ENCODE results near the gene NOP16.

The NOP16 gene, protein sequence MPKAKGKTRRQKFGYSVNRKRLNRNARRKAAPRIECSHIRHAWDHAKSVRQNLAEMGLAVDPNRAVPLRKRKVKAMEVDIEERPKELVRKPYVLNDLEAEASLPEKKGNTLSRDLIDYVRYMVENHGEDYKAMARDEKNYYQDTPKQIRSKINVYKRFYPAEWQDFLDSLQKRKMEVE

DNA sequence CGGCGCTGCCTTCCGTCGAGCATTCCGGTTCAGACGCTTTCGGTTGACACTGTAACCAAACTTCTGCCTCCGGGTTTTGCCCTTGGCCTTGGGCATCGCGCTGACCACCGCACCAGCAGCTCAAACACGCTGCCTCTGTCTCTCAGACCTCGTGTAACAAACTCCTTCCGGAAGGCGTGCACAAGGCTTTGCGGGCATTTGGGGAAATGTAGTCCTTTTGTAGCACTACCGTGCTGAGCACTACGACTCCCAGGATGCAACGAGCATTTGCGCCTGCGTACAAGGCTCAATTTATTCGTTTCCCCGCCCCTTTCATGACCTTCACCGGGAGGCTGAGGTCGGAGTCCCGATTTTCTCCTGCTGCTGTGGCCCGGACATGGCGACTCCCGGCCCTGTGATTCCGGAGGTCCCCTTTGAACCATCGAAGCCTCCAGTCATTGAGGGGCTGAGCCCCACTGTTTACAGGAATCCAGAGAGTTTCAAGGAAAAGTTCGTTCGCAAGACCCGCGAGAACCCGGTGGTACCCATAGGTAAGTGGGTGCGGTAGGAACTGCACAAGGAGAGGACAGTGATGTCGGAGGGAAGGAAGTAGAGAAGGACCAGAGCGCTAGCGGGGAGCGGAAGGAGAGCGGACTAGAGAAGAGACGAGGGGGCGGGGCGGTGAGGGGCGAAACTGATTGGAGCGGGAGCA, at the start of gene NOP16, which contains the start of gene HIGD2A:
NOP16 (minus strand) TSS at position 155 of the 691 bp plus-strand sequence; CDS start at position 96, 59 bp downstream.
HIGD2A (plus strand) TSS at position 308 of the 691 bp plus-strand sequence; CDS start at position 377, 69 bp downstream.
- peak; percentile 95 for DNase-seq

DNA sequence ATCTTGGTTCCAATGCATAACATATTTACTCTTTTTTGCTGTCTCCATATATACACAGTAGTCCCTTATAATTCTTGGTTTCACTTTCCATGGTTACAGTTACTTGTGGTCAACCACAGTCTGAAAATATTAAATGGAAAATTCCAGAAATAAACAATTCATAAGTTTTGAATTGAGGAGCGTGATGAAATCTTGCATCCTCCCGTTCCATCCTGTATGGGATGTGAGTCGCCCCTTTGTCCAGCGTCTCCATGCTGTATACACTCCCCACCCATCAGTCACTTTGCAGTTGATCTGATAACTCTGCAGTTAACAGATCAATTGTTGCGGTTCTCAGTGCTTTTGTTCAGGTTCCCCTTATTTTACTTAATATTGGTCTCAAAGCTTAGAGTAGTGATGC, 48.3 kb upstream of the NOP16 start:
- DNase-seq = no peak

DNA sequence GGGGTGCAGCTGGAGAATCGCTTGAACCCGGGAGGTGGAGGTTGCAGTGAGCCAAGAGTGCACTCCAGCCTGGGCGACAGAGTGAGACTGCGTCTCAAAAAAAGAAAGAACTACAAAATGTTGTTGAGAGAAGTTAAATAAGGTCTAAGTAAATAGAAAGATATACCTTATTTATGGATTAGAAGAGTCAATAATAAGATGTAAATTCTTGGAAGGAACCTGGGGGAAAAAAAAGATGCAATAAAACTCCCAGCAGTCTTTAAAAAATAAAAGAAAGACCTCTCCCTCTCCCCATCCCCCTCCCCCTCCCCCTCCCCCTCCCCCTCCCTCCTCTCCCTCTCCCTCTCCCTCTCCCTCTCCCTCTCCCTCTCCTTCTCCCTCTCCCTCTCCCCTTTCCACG, 44.3 kb upstream of the NOP16 start:
- DNase-seq = no peak

DNA sequence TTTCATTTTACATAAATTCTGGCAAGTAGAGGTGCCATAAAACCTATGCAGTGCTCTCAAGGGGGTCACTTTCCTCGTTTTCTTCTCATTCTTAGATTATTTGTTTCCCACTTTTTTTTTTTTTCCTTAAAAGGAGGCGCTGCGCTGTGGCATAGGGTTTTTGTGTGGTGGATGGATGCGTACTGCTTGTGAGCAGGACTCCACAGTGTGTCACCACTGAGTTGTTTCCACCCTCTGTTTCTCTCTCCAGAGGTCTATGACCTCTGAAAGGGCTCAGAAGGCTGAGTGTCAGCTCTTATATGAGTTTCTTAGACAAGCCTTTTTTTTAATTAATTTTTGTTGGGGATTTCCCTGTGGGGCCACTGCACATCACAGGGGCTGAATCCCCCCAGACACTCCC, 41.6 kb upstream of the NOP16 start:
- no peak for DNase-seq

DNA sequence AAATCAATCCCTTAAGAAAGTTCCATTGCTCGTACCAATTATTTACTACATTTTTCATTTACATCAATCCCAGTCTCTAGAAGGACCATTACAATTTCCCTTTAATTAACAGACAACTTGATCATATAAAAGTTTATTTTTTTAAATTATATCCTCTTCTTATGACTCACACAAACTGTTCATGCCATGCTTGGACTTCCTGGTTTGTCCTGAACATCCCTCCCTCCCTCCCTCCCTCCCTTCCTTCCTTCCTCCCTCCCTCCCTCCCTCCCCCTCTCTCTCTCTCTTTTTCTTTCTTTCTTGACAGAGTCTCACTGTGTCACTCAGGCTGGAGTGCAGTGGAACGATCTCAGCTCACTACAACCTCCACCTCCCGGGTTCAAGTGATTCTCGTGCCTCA, 39.6 kb upstream of the NOP16 start:
- DNase-seq = no peak

DNA sequence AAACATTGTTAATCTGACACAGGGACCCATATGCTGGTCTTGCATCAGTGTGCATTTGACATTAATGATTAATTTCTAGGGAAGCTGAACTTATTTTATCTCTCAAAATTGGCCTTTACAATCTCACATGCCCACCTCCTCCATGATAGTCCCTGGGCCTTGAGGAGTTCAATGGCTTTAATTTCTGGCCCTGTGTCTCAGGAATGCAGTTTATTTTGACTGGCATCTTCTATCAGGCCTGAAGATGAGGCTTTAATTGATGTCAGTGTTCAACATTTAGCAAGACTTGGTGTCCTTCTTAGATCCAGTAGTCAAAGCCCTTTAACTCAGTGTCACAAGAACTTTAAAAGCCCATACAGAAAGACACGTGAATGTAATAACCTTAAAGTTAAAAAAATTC, 38.5 kb upstream of the NOP16 start:
- no peak for DNase-seq

DNA sequence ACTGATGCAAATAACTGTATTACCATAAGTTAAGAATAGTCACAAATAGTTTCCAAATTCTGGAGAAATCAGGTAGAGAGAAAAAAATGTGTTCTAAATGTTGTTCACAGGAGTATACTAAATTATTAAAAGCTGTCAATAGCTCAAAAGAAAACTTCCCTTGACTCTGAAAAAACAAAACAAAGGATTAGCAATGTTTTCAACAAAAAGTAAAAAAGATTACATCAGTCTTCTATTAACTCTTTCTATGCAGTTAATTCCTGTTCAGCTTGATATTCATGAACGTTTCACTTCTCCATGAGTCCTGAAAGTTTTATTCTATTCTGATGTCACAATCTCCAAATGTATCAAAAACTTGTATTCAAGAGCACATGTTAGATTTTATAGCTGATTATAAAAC, 37.4 kb upstream of the NOP16 start:
- DNase-seq = no peak

DNA sequence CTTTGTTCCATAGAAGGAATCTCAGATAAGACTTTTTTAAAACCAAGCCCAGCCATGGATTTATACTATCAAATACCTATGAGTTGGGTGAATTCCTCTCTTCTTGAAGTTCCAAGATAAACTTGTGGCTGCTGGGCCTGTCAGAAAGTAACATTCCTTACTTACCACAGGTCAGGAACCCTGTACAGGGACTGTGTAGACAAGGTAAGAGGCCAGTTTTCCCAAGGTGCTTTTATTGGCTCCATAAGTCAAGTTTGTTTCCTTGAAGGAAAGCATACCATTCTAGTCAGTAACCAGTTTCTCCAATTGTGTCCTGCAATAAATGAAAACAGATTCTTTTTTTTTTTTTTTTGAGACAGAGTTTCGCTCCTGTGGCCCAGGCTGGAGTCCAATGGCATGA, 36.7 kb upstream of the NOP16 start:
- no peak for DNase-seq

DNA sequence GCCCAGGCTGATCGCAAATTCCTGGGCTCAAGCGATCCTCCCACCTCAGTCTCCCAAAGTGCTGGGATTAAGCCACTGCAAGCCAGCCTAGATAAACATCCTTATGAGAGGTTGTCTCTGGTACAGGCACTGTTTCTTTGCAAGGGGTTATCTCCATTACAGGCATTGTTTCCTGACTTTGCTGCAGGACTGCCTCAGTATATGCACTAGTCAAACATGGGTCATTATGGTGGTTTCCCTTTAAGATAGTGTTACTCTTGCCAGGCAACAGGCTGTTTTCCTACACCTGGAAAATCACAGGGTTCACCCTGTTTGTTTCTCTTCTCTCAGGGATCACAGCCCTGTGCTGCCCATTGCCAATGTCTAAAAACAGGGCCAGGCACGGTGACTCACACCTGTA, 35.8 kb upstream of the NOP16 start:
- DNase-seq = no peak

DNA sequence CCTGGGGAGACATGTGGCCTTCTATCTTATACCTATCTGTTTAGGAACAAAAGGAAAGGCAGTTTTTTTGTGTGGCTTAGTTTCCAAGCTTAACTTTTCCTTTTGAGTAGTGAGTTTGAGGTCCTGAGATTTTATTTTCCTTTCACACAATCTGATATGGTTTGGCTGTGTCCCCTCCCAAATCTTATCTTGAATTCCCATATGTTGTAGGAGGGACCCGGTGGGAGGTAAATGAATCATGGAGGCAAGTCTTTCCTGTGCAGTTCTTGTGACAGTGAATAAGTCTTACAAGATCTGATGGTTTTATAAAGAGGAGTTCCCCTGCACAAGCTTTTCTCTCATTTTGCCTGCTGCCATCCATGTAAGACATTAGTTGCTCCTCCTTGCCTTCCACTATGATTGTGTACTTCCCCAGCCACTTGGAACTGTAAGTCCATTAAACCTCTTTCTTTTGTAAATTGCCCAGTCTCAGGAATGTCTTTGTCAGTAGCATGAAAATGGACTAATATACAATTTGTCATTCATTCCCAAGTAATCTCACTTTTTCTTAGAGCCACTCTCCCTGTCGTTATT, 32.7 kb upstream of the NOP16 start:
- no peak for DNase-seq

DNA sequence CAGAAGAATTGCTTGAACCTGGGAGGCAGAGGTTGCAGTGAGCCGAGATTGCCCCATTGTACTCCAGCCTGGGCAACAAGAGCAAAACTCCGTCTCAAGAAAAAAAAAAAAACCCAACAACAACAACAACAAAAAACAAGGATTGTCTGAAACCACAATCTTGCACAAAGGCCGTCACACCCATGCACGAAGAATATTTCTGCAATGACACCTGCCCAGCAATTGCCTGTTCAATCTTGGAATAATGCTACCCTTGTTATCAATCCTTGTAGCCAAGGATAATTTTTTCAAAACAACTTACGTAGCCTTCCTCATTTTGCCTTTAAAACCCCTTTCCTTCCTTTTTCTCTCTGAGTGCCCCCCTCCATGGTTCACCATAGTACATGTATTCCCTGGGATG, 31.7 kb upstream of the NOP16 start:
- DNase-seq = no peak

DNA sequence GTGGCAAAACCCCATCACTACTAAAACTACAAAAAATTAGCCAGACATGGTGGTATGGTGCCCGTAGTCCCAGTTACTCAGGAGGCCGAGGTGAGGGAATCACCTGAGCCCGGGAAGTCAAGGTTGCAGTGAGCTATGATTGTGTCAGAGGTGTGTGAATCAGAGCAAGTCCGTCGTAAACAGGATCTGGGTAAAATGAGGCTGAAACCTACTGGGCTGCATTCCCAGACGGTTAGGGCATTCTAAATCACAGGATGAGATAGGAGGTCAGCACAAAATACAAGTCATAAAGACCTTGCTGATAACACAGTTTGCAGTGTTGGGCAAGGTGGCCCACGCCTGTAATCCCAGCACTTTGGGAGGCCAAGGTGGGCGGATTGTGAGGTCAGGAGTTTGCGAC, 29.9 kb upstream of the NOP16 start:
- no peak for DNase-seq

DNA sequence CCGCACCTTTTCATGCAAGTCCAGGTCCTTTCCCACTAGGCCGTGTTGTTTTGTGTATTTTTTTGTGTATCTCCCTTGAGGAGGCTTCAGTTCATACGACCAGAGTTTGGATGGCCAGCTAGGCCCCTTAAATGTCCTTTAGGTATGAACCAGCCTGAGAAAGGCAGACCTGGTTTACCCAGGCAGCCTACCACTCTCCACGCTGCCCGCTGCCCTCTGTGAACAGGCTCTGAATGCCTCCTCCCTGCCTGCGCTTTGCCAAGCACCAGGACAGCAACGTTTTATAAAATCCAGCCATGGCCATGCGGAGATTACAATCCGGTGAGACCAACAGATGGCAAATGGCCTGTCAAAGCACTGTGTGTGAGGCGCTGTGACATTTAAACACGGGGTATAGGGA, 28.6 kb upstream of the NOP16 start:
- DNase-seq = no peak

DNA sequence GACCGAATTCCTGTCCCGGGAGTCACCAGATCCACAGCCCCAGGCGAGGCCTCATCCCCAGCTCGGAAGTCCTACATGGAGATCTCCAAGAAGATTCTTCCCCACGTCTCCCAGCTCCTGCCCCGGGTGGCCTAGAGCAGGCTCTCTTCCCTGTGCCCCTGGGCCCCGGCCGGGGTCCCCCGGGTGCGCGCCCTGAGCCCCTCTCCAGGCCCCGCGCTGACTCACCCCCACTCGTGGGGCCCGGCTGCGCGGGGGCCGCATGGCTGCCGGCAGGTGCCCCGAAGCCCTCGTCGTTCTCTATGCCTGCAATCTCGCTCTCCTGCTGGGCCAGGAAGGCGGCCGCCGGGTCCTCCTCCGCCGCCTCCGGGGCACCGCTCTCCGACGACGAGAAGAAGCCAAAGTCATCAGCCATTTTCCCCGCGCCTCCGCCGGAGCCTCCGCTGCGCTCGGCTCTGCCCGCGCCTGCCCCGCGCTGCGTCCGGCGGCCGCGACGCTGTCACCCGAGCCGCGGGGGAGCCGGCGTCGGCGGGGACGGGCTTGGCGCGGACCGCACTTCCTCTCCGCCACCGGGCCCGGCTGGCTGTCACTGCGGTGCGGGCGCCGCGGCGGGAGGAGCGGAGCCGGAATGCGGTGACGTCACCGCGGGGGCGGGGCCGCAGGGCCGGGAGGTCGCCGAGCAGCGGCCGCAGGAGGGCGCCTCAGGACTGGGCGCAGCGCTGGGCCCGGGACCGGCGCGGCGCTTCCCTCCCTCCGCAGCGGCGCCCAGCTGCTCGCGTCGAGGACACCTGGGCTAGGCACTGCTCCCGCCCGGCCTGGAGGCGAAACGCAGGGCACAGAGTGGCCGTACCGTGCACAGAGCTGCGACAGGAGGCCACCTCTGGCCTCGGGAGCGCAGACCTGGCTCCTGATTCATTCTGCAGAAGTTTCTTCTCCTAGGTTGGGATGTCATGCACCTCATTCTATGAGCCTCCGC, 27.8 kb upstream of the NOP16 start, which contains the start of gene CLTB:
CLTB (minus strand) TSS at position 588 of the 973 bp plus-strand sequence; CDS start at position 412, 176 bp downstream.
- DNase-seq = peak; percentile 96

DNA sequence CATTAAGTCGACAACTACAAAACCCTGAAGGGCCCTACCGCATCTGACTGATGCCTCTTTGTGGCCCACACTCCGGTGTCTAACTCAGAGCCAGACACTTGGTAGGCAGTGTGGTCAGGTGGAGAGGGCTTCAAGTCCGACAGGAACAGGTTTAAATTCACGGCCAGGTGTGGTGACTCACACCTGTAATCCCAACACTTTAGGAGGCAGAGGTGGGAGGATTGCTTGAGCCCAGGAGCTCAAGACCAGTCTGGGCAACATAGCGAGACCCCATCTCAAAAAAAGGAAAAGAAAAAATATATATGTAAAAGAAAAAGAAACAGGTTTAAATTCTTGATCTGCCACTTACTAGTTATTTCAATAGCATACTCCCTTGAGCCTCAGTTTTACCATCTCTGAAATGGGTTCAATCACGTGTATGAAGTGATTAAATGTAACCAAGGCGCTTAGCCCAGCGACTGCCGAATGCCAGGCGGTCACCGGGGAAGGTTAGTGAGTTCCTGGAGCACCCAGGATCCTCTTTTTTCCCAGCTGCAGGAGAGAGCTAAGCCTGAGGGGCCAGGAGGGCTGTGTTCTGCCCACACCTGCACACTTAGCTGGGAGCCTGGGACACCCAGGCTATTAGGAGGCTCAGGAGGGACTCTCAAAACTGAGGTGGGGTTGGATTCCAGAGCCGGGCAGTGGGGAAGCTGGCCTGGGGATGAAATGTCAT, 27.0 kb upstream of the NOP16 start:
- DNase-seq = peak; percentile 83

DNA sequence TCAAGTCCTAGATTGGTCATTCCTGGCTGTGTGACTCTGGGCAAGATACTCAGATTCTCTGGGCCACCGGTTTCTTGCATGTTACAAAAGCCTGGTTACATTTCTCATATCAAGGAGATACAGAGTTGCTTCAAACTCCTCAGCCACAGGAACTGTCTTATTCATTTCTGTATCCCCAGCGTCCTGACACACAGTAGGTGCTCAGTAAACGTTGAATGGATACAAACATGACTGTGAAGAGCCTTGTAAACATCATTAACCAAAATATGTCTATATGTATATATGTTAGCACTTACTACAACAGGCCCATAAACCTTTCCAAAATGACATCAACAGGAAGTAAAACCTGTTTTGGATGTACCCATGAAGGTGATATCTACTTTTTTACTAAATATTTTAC, 26.3 kb upstream of the NOP16 start:
- no peak for DNase-seq

DNA sequence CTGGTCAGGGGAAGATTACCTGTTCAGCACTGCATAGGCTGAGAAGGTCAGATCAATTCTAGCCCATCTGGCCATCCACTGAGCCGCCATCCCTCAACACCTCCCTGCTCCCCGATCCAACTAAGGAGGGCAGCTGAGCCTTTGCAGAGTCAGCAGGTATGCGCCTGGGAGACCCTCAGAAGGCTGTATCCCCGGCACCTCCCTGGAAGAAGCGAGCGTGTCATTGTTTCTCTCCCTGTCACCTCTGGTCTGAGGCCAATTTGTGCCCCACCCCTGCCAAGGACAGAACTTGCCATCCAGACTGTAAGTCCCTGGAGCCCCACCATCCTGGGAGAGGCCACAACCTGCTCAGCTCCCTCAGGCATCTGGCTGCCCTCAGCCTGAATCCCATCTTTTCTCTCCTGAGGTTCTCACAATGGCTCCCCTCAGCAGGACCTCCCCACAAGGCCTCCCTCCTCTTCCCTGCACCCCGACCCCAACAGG, 25.4 kb upstream of the NOP16 start:
- DNase-seq = no peak

DNA sequence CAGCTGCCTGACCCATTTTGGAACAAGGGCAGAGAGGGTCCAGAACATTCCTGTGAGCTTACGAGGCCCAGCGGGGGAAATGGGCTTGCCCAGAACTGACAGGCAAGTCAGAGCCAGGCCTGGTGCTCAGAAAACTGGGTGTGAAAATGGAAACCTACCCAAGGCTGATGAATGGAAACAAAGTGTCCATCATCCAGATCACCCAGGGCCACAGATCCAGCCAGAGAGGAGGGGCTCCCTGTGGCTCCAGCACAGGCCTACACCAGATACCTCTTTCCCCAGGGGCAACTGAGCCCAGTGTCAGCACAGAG, 24.8 kb upstream of the NOP16 start:
- no peak for DNase-seq

DNA sequence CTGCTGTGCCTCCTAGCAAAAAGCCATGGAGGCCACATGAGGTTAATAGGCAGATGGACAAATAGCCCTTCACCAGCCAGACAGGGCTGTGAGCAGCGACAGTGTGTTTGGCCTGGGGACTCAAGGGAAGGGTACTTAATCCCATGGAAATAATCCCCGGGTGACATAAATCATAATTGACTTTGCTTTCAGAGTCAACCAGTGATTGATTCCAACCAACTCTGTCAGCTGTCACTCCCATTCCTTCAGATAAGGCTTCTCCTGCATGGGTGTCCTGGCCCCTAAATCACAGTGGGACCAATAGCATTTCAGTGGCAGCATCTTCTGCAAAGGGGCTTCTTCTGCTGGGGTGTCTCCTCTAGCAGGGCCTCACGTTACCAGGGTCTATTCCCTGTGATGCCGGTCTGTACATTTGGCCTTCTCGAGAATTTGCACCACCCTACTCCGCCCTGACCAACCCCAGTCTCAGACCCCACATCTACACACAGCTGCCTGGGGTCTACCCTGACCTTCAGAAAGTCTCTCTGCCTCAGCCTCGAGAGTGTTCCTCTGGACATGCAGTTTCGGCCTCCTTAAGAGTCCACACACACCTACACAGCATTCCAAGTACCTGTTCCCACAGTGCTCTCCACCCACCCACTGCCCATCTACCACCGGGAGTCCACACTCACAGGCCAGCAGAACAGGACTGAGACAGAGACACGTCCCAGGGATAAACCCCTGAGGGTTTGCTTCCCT, 24.3 kb upstream of the NOP16 start:
- no peak for DNase-seq

DNA sequence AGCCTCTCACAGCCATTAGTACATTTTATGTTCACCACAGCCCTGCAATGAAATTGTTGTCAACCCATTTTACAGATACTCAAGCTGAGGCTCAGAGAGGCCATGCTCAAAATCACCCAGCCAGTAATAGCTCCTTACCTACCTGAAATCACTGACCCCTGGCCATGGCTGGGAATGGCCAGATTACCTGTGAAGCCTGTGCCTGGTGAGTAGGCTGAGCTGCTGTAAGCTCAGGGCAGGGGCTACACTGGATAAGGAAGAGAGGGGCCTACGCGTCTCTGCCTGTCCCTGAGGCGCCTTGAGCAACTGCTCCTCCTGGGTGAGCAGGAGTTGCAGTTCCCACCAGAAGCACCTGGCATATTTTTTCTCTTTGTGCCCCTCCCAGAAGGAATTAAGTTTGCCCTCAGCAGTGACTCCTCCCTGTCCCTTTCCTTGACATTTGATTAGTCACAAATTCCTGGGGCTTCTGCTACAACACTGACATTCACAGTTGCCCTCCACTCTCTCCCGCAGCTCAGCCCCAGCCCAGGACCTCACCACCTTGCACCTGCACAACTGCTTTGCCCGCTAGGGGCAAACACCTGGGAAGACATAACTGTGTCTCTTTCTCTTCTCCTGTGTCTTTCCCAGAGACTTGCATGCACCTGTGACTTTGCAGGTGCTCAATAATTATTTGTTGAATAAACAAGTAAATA, 22.2 kb upstream of the NOP16 start:
- peak; percentile 70 for DNase-seq

DNA sequence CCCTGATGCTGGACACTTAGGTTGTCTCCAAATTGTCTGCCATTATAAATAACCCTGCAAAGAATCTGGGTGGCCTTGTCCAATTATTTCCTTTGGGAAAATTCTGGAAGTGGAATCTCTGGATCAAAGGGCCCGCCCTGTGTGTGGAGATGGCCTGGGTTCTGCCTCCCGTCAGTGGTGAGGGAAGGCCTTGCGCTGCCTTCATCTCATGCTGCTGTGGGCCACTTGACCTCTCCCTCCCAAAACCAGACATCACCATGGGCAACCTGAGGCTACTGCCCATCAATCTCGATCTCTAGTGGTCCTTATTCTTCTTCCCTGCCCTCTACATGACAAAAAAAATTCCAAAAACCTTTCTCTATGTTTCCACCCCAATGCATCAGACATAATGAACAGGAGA, 21.4 kb upstream of the NOP16 start:
- no peak for DNase-seq
